Measurements from ENCODE around the gene ZNF35. TPM values are rescaled to one million over a fixed set of nuclear protein-coding genes. Genes with fewer than 3 reads are reported as not detected.

The ZNF35 gene
- polyA plus RNA-seq (2011; rRNA removed), result 8.1 and 8.3 TPM in 2 replicates
- 15.4 and 16.2 TPM in 2 replicates for polyA minus RNA-seq (2011; rRNA and poly(A)+ RNA removed)

DNA sequence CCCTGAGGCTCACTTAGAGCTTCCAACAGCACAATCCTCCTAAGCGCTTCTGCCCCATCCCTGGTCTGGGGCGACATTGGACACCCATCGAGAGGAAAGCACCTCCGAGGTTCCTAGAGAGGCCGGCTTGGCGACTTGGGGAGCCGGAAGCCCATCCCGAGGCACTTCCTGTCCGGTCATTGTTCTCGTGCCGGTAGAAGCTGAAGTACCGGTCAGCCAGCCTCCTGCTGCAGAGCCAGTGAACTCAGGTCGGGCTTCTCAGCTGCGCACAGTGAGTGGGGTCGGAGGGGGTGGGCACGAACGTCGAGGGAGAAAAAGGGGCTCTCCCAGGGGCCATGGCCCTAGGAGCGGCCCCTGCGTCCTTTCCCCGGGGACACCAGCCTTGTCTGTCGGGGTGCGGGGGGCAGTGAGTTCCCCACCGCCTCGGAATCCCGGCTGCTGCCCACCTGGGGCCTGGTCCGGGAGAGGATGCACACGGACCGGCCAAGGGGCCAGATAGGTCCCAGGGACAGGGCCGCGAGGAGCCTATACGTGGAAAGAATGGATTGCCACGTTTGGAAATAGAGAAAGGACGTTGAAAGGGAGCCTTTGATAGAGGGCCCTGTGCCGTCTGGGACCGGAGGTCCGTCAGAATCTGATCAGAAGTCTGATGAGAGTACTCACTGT, at the start of gene ZNF35:
TSS of gene ZNF35 (plus strand) at position 169 of the 666 bp plus-strand sequence. CDS start 2,336 bp downstream, outside the sequence.
- POLR2A ChIA-PET, result interaction anchor here (0.6 to 1.3 kb wide), 7 partner anchors 24 to 859 kb away, joined by 3 to 11 read pairs (median 4); partner anchors contain the start of genes TCAIM, ZNF197, ZNF501 and ZNF660
- peak; percentile 75 for DNase-seq (ENCODE audit: low read depth, low spot score)
- peak within 1 kb of the TSS; percentile 86 for H3K4me3 ChIP-seq (ENCODE audit: low read depth, low read length)
- TF ChIP-seq, protein P1, sequence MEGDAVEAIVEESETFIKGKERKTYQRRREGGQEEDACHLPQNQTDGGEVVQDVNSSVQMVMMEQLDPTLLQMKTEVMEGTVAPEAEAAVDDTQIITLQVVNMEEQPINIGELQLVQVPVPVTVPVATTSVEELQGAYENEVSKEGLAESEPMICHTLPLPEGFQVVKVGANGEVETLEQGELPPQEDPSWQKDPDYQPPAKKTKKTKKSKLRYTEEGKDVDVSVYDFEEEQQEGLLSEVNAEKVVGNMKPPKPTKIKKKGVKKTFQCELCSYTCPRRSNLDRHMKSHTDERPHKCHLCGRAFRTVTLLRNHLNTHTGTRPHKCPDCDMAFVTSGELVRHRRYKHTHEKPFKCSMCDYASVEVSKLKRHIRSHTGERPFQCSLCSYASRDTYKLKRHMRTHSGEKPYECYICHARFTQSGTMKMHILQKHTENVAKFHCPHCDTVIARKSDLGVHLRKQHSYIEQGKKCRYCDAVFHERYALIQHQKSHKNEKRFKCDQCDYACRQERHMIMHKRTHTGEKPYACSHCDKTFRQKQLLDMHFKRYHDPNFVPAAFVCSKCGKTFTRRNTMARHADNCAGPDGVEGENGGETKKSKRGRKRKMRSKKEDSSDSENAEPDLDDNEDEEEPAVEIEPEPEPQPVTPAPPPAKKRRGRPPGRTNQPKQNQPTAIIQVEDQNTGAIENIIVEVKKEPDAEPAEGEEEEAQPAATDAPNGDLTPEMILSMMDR (IDR thresholded peaks at IDR 0.05; ENCODE audit: low read depth, low read length), result no peak
- CTCF ChIA-PET, result interaction anchor here (0.9 kb wide), 1 partner anchor 24 kb away, joined by 3 read pairs; the partner anchor contains the start of gene ZNF197
- H3K27me3 ChIP-seq (ENCODE audit: control insufficient read depth, insufficient read depth, low read length), result no peaks in the 10 kb centered on the region
- peaks cover 6% of the 10 kb centered on the region for H3K9me3 ChIP-seq (ENCODE audit: control insufficient read depth, insufficient read depth, low read length)
- H3K27ac ChIP-seq (ENCODE audit: low read depth, low read length), result peak within 1 kb of the TSS; percentile 79

DNA sequence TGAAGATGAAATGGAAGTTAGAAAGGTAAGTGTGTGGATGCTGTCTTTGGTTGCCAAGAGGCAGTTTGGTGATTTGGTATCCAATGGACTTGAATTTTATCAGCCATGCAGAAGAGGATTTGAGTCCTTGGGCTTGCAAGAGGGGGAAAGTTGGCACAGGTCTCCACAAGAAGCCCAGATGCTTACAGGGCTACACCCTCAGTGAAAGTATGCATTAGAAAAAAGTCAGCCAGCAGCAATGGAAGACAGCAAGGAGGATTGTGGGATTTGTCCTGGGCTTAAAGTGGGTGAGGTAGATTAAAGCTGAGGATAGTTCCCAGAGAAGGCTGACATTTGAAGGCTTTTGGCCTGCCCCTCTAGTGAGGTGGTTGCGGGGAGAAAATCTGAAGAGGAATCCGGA, 46.8 kb upstream of the ZNF35 start:
- Histone ChIP-seq H3K27ac (ENCODE audit: low read depth, low read length) (no peak overlapping the region), H3K9me3 (ENCODE audit: control insufficient read depth, insufficient read depth, low read length) (no peaks in the 10 kb centered on the region), H3K27me3 (ENCODE audit: control insufficient read depth, insufficient read depth, low read length) (no peaks in the 10 kb centered on the region), H3K4me3 (ENCODE audit: low read depth, low read length) (no peak overlapping the region)
- ChIA-PET POLR2A (no interaction called here), CTCF (no interaction called here)
- TF ChIP-seq, protein P1 (IDR thresholded peaks at IDR 0.05; ENCODE audit: low read depth, low read length), result no peak
- no peak for DNase-seq (ENCODE audit: low read depth, low spot score)

DNA sequence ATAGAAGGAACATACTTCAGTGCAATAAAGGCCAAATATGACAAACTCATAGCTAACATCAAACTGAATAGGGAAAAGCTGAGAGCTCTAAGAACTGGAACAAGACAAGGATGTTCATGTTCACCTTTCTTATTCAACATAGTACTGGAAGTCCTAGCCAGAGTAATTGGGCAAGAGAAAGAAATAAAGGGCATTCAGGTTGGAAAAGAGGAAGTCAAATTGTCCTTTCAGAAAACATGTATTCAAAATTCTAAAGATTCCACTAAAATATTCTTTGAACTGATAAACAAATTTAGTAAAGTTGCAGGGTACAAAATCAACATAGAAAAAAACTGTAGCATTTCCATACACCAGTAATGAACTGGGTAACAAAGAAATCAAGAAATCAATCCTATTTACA, 35.9 kb upstream of the ZNF35 start:
- H3K9me3 ChIP-seq (ENCODE audit: control insufficient read depth, insufficient read depth, low read length), result no peaks in the 10 kb centered on the region; the same call in 1 of the 2 replicates
- ChIA-PET CTCF (no interaction called here), POLR2A (no interaction called here)
- TF ChIP-seq, protein P1 (IDR thresholded peaks at IDR 0.05; ENCODE audit: low read depth, low read length), result no peak
- H3K27me3 ChIP-seq (ENCODE audit: control insufficient read depth, insufficient read depth, low read length), result no peaks in the 10 kb centered on the region
- H3K27ac ChIP-seq (ENCODE audit: low read depth, low read length), result no peak overlapping the region
- DNase-seq (ENCODE audit: low read depth, low spot score), result no peak
- H3K4me3 ChIP-seq (ENCODE audit: low read depth, low read length), result no peak overlapping the region

DNA sequence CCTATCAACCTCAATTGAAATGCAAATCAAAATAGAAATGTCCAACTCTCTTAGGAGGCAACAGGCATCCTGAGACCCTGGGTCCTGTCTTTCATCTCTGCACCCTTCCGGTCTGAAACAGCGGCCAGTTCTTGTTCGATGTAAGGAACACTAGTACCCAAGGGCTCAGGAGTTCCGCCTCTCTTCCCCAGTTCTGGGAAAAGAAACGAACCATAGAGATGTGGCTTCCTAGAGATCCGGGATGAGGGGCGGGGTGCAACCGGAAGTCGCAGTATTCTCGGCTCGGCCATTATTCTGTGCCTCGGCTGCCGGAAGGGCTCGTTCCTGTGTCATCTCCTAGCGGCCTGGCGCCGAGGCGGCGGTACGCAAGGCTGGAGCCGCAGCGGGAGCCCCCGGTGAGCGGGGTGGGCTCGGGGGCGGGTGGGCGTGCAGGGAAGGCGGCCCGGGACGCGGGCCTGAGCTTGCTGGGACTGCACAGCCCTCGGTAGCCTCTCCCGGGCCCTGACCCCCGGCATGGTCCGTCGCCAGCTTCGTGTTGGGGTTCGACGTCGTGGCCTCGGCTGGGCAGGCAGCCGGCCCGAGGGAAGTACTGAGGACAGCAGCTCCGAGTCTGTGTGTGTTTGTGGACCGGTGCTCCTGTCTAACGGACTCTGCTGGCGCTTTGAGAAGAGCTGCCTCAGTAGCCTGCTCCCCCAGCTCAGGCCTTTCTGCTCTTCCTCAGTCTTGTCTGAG, 23.6 kb upstream of the ZNF35 start, which contains the start of gene ZNF197:
TSS of gene ZNF197 (plus strand) at position 288 of the 732 bp plus-strand sequence. CDS start 4,119 bp downstream, outside the sequence.
- POLR2A ChIA-PET, result interaction anchor here (0.7 to 1.5 kb wide), 5 partner anchors 8 to 186 kb away, joined by 3 to 11 read pairs (median 6); partner anchors contain the start of genes ZKSCAN7, ZNF35 and ZNF660
- Histone ChIP-seq H3K27me3 (ENCODE audit: control insufficient read depth, insufficient read depth, low read length) (no peaks in the 10 kb centered on the region), H3K27ac (ENCODE audit: low read depth, low read length) (peak within 1 kb of the TSS; percentile 82), H3K4me3 (ENCODE audit: low read depth, low read length) (peak within 1 kb of the TSS; percentile 87), H3K9me3 (ENCODE audit: control insufficient read depth, insufficient read depth, low read length) (no peaks in the 10 kb centered on the region)
- CTCF ChIA-PET, result interaction anchor here (0.7 to 1.5 kb wide), 3 partner anchors 24 to 359 kb away, joined by 3 to 5 read pairs (median 5); partner anchors contain the start of gene ZNF35
- peak; percentile 72 for DNase-seq (ENCODE audit: low read depth, low spot score)
- TF ChIP-seq, protein P1 (IDR thresholded peaks at IDR 0.05; ENCODE audit: low read depth, low read length), result 0 out of 2 replicates have a peak, but pooled peaks have one; percentile 2

All from AG04450 (cell line).